Bronchial epithelial cell (primary cell): ENCODE measurements around the gene SHC4. TPM values are rescaled to one million over a fixed set of nuclear protein-coding genes. Genes with fewer than 3 reads are reported as not detected.
"Not testable (repeated sequence)": the region's sequence is repeated elsewhere in the genome, so short reads cannot be mapped to it uniquely, and the experiment has no call there.

Source experiments
- DNase-seq: peaks from one replicate; pipeline ENCODE4 v3.0.0-alpha.2; 2010; ENCODE audit warnings: low read depth
- FAIRE-seq: peaks from 2 replicates; lab custom pipeline; 2011; peaks lifted over from hg19 to GRCh38; lab: Jason Lieb, UNC
- H3K27me3 ChIP-seq: 2 replicates; pipeline ENCODE4 v1.5.1; 2011; ENCODE audit warnings: low read length; ENCODE audit not compliant: control insufficient read depth, insufficient read depth
- H3K36me3 ChIP-seq: 2 replicates; pipeline ENCODE4 v1.5.1; 2011; ENCODE audit warnings: low read length; ENCODE audit not compliant: control insufficient read depth, insufficient read depth
- H3K4me3 ChIP-seq: 2 replicates; pipeline ENCODE4 v1.5.1; 2011; ENCODE audit warnings: mild to moderate bottlenecking, low read depth, low read length, control low read depth
- CTCF ChIP-seq: IDR thresholded peaks from 2 replicates; pipeline ENCODE4 v1.5.1; 2011; ENCODE audit warnings: mild to moderate bottlenecking, moderate library complexity, low read length, control low read depth, inconsistent platforms; ENCODE audit not compliant: insufficient read depth, severe bottlenecking
- total RNA-seq: library from RNA; depleted of rRNA; stranded (reverse); fragments of >200 nt; gene quantifications from 2 replicates; pipeline ENCODE4 v1.2.1, GENCODE V29; 2014

SHC4 gene
- total RNA-seq, 1 donor from 2014 or later, result under 0.01 TPM

GRCh38 chr15:48975472-48976419, 12.0 kb upstream of the SHC4 start:
- no peaks in the 10 kb centered on the region for H3K27me3 ChIP-seq
- TF ChIP-seq CTCF, result peak; percentile 75
- no peak for FAIRE-seq

GRCh38 chr15:48974882-48975281, 11.2 kb upstream of the SHC4 start:
- FAIRE-seq (no peak), DNase-seq (no peak)
- H3K4me3 ChIP-seq, result no peak overlapping the region
- TF ChIP-seq CTCF, result no peak
- H3K36me3 ChIP-seq, result no peaks in the 10 kb centered on the region
- H3K27me3 ChIP-seq, result no peaks in the 10 kb centered on the region

More at GRCh38 chr15:48975472-48976419, 12.0 kb upstream of the SHC4 start:
- no peaks in the 10 kb centered on the region for H3K36me3 ChIP-seq
- H3K4me3 ChIP-seq, result peak overlapping the region; percentile 37
- DNase-seq, result peak; percentile 53

GRCh38 chr15:48972750-48973503, 9.2 kb upstream of the SHC4 start:
- FAIRE-seq, result no peak

GRCh38 chr15:48970926-48971325, 7.2 kb upstream of the SHC4 start:
- not testable (repeated sequence) for H3K27me3 ChIP-seq, FAIRE-seq, H3K36me3 ChIP-seq, DNase-seq, H3K4me3 ChIP-seq

More at GRCh38 chr15:48972750-48973503, 9.2 kb upstream of the SHC4 start:
- TF ChIP-seq CTCF, result no peak
- H3K27me3 ChIP-seq, result no peaks in the 10 kb centered on the region
- H3K4me3 ChIP-seq, result no peak overlapping the region
- DNase-seq, result no peak
- H3K36me3 ChIP-seq, result no peaks in the 10 kb centered on the region

GRCh38 chr15:48968066-48968465, 4.3 kb upstream of the SHC4 start:
- Histone ChIP-seq H3K36me3 (no peaks in the 10 kb centered on the region), H3K4me3 (no peak overlapping the region), H3K27me3 (no peaks in the 10 kb centered on the region)
- DNase-seq, result no peak
- no peak for FAIRE-seq
- TF ChIP-seq CTCF, result no peak

GRCh38 chr15:48967336-48967735, 3.6 kb upstream of the SHC4 start:
- Histone ChIP-seq H3K4me3 (no peak overlapping the region), H3K36me3 (no peaks in the 10 kb centered on the region), H3K27me3 (peaks cover 3% of the 10 kb centered on the region)
- no peak for DNase-seq
- TF ChIP-seq CTCF, result no peak
- no peak for FAIRE-seq
